Measurements from ENCODE around the gene RYR2.

Gene RYR2

GRCh38 chr1:237687804-237688203 is 645.8 kb downstream of the RYR2 start:
- DNase-seq, result no peak

GRCh38 chr1:237690656-237691055 is 648.7 kb downstream of the RYR2 start:
- DNase-seq, result no peak

DNA sequence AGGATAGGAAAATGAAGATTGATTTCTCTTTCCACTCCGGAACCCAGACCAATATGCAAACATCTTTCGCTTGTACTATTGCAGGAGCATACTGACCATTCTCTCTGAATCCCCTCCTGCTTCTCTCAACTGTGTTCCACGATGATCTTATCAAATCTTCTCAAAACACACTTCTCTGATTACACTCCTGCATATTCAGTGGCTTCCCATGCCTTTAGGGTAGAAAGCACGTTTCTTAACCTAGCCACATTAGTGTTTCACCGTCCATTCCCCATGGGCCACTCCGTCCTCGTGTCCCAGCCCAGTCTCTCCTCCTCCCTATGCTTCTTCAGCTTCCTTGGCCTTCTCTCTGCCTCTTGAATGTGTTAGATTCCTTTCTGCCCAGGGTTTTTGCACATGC is 650.3 kb downstream of the RYR2 start:
- no peak for DNase-seq

DNA sequence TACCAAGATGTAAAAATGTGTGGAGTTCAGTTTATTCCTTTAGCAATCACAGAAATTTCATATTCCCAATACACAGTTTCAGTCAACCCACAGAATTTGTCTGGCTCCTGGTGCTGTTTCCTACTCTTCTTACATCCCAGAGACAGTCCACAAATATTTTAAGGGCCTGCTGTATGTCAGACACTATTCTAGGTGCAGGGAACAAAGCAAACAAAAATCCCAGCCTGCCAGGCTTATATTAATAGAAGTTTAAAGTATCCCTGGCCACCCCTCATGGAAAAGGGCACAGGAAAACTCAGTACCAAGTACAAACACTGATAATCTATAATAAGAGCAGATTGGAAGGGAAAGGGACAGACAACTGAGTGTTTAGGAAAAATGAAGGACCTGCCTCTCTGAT is 653.9 kb downstream of the RYR2 start:
- DNase-seq, result no peak

DNA sequence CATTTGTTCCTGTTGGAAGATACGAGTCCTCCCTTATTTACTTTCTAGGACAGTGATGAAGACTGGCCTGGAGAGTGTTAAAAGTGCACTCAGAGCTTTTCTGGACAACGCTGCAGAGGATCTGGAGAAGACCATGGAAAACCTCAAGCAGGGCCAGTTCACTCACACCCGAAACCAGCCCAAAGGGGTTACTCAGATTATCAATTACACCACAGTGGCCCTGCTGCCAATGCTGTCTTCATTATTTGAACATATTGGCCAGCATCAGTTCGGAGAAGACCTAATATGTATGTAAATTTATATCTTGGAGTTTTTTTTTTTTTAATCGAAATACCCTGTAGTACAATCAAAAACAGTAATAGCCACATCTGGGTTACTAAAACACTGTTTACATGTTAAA is 658.2 kb downstream of the RYR2 start:
- DNase-seq, result no peak

DNA sequence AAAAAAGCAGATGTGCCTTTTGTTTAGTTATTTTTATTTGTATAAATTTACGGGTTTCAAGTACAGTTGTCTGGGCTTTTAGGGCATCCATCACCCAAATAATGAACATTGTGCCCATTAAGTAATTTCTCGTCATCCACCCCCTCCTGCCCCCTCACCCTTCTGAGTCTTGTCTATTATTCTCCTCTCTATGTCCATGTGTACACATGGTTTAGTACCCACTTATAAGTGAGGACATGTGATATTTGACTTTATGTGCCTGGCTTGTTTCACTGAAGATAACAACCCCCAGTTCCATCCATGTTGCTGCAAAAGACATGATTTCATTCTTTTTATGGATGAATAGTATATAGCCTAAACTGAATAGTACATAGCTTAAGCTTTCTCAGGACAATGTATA is 659.5 kb downstream of the RYR2 start:
- no peak for DNase-seq

GRCh38 chr1:237702161-237702560 is 660.2 kb downstream of the RYR2 start:
- no peak for DNase-seq

- no peak for DNase-seq
Measured at GRCh38 chr1:237705462-237705861, 663.5 kb downstream of the RYR2 start.

DNA sequence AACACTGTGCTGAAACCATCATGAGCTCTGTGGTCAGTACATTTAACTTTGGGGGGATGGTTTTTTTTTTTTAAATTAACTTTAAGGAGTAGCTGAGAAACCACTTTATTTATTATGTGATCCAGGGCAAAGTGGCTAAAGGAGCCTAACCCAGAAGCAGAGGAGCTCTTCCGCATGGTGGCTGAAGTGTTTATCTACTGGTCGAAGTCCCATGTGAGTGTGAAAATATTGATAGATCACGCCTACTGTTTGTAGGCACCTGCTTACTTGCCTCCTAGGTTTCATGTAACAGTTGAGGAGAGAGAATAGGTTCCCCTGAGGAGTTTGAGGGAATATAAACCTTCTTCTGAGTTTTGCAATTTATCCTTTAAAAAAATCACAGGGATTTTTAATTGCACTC is 667.4 kb downstream of the RYR2 start:
- DNase-seq, result no peak

- no peak for DNase-seq
Measured at GRCh38 chr1:237711281-237711680, 669.3 kb downstream of the RYR2 start.

GRCh38 chr1:237712082-237712481 is 670.1 kb downstream of the RYR2 start:
- no peak for DNase-seq

DNA sequence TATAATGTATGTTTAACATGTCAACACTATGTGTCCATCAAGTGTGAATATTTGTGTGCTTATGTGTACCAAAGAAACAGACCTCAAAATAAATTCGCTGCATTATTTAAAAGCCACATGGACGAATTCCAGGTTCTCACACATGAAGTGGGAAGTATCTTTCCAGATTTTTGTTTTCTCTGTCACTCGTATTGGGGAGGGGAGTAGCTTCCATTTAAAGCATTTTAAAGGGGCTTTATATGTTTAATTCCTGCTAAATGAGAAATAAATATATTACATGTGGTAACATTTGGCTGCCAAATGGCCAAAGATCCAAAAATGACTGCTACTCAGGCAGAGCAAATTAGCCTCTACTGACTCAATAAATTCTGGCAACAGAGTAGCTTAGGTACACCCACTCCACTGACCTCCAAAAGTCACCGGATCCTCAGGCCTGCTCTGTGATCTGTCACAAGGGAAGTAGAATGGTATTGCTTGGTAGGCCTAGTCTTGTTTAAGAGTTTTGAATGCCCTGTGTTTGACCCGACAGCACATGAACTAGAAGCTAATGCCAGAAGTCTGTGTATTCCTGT is 670.7 kb downstream of the RYR2 start:
- DNase-seq, result no peak

- DNase-seq, result no peak
Measured at GRCh38 chr1:237713916-237714315, 671.9 kb downstream of the RYR2 start.

DNA sequence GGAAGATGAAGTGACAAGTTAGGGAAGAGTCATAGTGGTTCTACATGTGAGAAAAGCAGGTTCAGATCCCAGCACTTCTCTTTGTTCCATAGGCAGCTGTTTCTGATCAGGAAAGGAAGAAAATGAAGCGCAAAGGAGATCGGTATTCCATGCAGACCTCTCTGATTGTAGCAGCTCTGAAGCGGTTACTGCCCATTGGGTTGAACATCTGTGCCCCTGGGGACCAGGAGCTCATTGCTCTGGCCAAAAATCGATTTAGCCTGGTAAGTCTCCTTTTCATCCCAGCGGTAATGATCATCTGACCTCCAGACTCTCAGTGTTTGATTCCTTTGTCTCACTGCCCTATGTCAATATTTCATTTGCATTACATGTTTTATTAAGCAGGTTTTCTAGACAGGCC is 675.1 kb downstream of the RYR2 start:
- DNase-seq, result no peak

GRCh38 chr1:237730826-237731350 is 688.9 kb downstream of the RYR2 start:
- no peak for DNase-seq

DNA sequence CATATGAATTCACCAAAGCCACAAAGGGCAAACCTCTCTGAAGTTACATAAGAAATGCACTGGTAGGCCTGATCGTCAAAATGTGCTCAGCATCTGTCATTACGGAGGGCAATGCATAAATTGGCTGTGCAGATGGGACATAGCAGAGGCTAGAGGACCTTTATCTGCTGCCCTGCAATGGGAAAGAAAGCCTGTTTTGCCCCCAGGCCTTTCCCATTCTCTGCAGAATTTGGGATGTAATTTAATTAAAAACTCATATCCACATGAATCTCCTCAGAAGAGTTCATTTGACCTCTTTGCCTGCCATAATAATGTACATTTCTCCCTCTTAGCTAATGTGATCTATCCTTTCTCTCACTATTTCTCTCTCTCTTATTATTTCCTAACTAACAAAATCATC is 690.7 kb downstream of the RYR2 start:
- no peak for DNase-seq

GRCh38 chr1:237736372-237737029 is 694.5 kb downstream of the RYR2 start:
- DNase-seq, result no peak

GRCh38 chr1:237737448-237737847 is 695.5 kb downstream of the RYR2 start:
- no peak for DNase-seq

DNA sequence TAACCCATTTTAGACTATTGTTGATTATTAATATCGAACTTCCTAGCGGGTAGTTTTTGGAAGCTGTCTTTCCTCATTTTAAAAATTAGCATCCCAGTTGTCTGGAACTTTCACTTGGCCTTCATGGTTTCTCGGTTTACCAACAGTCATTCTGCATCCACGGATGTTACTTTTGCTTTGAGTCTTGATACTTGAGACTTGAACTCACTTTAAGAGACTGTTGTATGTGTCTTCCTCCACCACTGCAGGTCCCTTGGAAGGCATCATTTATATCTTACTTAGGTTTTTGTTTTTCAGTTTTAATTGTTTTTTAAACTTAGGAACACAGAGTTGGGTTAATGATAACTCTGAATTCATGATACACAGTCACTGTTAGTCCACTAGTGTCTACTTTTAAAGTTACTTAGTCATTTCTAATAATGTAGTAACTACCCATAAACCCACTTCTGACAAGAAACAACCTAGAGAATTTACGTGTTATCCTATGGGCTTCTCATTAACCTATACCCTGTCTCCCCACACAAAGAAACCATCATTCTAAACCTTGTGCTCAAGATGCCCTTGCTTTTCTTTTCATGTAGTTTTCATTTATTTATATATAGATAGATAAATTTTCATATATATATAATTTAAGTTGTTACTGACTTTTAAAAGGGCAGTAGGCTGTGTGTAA is 696.1 kb downstream of the RYR2 start:
- no peak for DNase-seq

- no peak for DNase-seq
Measured at GRCh38 chr1:237740846-237741245, 698.9 kb downstream of the RYR2 start.

- DNase-seq, result no peak
Measured at GRCh38 chr1:237745545-237745944, 703.6 kb downstream of the RYR2 start.

- DNase-seq, result no peak
Measured at GRCh38 chr1:237748171-237748960, 706.4 kb downstream of the RYR2 start.

DNA sequence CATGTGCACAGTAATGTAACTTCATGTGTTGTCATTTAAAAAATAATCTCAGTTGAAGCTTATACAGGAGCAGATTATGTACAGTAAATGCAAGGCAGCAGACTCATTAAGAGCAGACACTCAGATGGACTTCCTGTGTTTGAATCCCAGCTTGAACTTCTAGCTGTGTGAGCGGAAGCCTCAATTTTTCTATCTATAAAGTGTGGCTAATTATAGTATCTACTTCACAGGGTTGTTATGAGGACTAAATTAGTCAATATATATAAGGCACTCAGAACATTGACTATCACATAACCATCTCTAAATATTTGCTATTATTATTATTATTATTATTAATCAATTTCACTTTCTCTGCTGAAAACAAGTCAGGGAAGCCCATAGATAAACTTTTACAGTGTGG is 707.1 kb downstream of the RYR2 start:
- no peak for DNase-seq

DNA sequence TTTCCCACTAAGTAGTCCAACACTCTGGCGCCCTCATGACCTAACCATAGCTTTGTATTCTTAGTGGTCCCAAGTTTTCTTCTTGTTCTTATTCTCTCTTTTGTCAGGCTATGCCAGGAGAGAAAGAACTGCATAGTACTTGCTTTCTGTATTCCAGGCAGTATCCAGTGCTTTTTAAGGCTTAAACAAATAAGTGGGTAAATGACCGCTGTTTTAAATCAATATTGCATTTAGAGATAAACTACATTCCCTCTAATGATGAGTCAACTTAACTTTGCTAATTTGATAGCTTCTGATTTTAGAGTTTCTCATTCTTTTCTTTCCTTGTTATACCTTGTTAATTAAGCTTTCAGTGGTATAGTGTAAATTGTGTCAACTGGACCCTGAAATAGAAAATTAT is 709.1 kb downstream of the RYR2 start:
- no peak for DNase-seq

Measured in T1000 (cell line).